OCI-LY7 (cell line): ENCODE results near the gene PPAT. TPM values are rescaled to one million over a fixed set of nuclear protein-coding genes. Genes with fewer than 3 reads are reported as not detected.

Experiments
- BruUV-seq: library from RNA; stranded (reverse); fragments of 400-500 nt; replicated peaks from 2 replicates; lab custom pipeline; 2021; lab: Mats Ljungman, UMichigan
- CTCF ChIA-PET: fragments of 300-600 bp; sonication (Branson Sonifier 250); formaldehyde crosslinking; loops from one replicate; lab custom pipeline; 2022; ENCODE audit warnings: antibody characterized with exemption; ENCODE audit not compliant: unreplicated experiment; lab: Charles Lee
- POLR2A ChIA-PET: fragments of 300-600 bp; sonication (Branson Sonifier 250); formaldehyde crosslinking; loops from one replicate; lab custom pipeline; 2022; ENCODE audit warnings: antibody characterized with exemption; lab: Charles Lee
- DNase-seq: peaks from one replicate; pipeline ENCODE4 v3.0.0-alpha.2; 2015; ENCODE audit warnings: low spot score
- H2AFZ ChIP-seq: fragments of 200-600 bp; sonication (generic), shearing (Covaris generic); 2 replicates; pipeline ENCODE4 v1.6.1; 2014; ENCODE audit warnings: mild to moderate bottlenecking, antibody characterized with exemption, low read length, moderate library complexity
- H3K27ac ChIP-seq: fragments of 200-600 bp; sonication (generic); 2 replicates; pipeline ENCODE4 v1.5.1; 2014; ENCODE audit warnings: mixed run types, low read depth, mild to moderate bottlenecking, moderate library complexity, low read length, inconsistent platforms; ENCODE audit not compliant: poor library complexity, severe bottlenecking
- H3K36me3 ChIP-seq: fragments of 200-600 bp; sonication (generic); 2 replicates; pipeline ENCODE4 v1.6.1; 2014; ENCODE audit warnings: mild to moderate bottlenecking, antibody characterized with exemption, low read length, moderate library complexity, mixed read lengths; ENCODE audit not compliant: insufficient read depth
- H3K4me1 ChIP-seq: fragments of 200-600 bp; sonication (generic); 2 replicates; pipeline ENCODE4 v1.5.1; 2014; ENCODE audit warnings: mild to moderate bottlenecking, low read length; ENCODE audit not compliant: insufficient read depth, poor library complexity, severe bottlenecking
- H3K4me2 ChIP-seq: fragments of 200-600 bp; sonication (generic); 2 replicates; pipeline ENCODE4 v1.6.1; 2014; ENCODE audit warnings: mild to moderate bottlenecking, low read length
- H3K4me3 ChIP-seq: fragments of 200-600 bp; sonication (generic); 2 replicates; pipeline ENCODE4 v1.5.1; 2014; ENCODE audit warnings: mild to moderate bottlenecking, low read depth, low read length; ENCODE audit not compliant: poor library complexity, severe bottlenecking
- H3K79me2 ChIP-seq: fragments of 200-600 bp; sonication (generic); 2 replicates; pipeline ENCODE4 v1.6.1; 2016; ENCODE audit warnings: low read depth, mild to moderate bottlenecking, low read length, moderate library complexity, mixed read lengths; ENCODE audit not compliant: insufficient read depth
- H3K9me2 ChIP-seq: fragments of 200-600 bp; sonication (generic); 2 replicates; pipeline ENCODE4 v1.6.1; 2016; ENCODE audit warnings: mild to moderate bottlenecking, low read length, mixed read lengths; ENCODE audit not compliant: insufficient read depth
- H3K9me3 ChIP-seq: fragments of 200-600 bp; sonication (generic); 2 replicates; pipeline ENCODE4 v1.6.1; 2014; ENCODE audit warnings: mild to moderate bottlenecking, mixed run types, low read length, mixed read lengths
- H4K20me1 ChIP-seq: fragments of 200-600 bp; sonication (generic); 2 replicates; pipeline ENCODE4 v1.6.1; 2014; ENCODE audit warnings: mild to moderate bottlenecking, antibody characterized with exemption, low read length, moderate library complexity, mixed read lengths; ENCODE audit not compliant: insufficient read depth
- EZH2phosphoT487 ChIP-seq: fragments of 200-600 bp; sonication (generic); IDR thresholded peaks from 2 replicates; pipeline ENCODE4 v1.6.1; 2018; ENCODE audit warnings: low read depth, borderline replicate concordance, mild to moderate bottlenecking, mixed run types, antibody characterized with exemption, low read length, moderate library complexity, mixed read lengths
- intact Hi-C: fragments of 100-400 bp; cut with micrococcal nuclease; formaldehyde crosslinking; loops from one replicate; pipeline ENCODE4 v1.10.0; 2022; ENCODE audit not compliant: unreplicated experiment
- total RNA-seq, 2 experiments: library from RNA; depleted of rRNA in 1 of 2; stranded (reverse); fragments of >200 nt in 1 of 2; shearing (Covaris generic) in 1 of 2; gene quantifications; 2 replicates each; pipeline ENCODE4 v1.2.3, GENCODE V29; 2014 to 2022
- TF ChIP-seq, protein P1 (sequence below): fragments of 200-600 bp; sonication (generic); conservative IDR thresholded peaks from 2 replicates; pipeline ENCODE4 v1.5.1; 2014; ENCODE audit warnings: mild to moderate bottlenecking, antibody characterized with exemption, low read length, moderate library complexity, mixed read lengths

The PPAT gene
- total RNA-seq, 2 experiments from 2014 or later = 35.8 to 54.3 TPM

GRCh38 chr4:56426273-56426672 is 9.1 kb downstream of the PPAT start:
- peaks cover 80% of the 10 kb centered on the region for H4K20me1 ChIP-seq
- H3K27ac ChIP-seq = no peak overlapping the region
- H3K36me3 ChIP-seq = peaks cover 65% of the 10 kb centered on the region
- H3K9me2 ChIP-seq = no peaks in the 10 kb centered on the region
- H3K4me1 ChIP-seq = peaks cover 37% of the 10 kb centered on the region
- ChIA-PET POLR2A (interaction anchor here (0.7 to 5.6 kb wide), 5 partner anchors 8 to 39 kb away, joined by 3 to 52 read pairs (median 6); partner anchors contain the start of genes AASDH, PAICS and PPAT), CTCF (interaction anchor here (1.4 kb wide), 1 partner anchor 9 kb away, joined by 5 read pairs; the partner anchor contains the start of gene PPAT)
- H3K4me3 ChIP-seq = no peak overlapping the region
- TF ChIP-seq EZH2phosphoT487 = no peak
- TF ChIP-seq, protein P1, sequence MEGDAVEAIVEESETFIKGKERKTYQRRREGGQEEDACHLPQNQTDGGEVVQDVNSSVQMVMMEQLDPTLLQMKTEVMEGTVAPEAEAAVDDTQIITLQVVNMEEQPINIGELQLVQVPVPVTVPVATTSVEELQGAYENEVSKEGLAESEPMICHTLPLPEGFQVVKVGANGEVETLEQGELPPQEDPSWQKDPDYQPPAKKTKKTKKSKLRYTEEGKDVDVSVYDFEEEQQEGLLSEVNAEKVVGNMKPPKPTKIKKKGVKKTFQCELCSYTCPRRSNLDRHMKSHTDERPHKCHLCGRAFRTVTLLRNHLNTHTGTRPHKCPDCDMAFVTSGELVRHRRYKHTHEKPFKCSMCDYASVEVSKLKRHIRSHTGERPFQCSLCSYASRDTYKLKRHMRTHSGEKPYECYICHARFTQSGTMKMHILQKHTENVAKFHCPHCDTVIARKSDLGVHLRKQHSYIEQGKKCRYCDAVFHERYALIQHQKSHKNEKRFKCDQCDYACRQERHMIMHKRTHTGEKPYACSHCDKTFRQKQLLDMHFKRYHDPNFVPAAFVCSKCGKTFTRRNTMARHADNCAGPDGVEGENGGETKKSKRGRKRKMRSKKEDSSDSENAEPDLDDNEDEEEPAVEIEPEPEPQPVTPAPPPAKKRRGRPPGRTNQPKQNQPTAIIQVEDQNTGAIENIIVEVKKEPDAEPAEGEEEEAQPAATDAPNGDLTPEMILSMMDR = no peak
- DNase-seq = no peak
- H3K79me2 ChIP-seq = peaks cover 100% of the 10 kb centered on the region
- H3K4me2 ChIP-seq = no peak overlapping the region
- no peak overlapping the region for H2AFZ ChIP-seq
- H3K9me3 ChIP-seq = peaks cover 6% of the 10 kb centered on the region; the same call in 1 of the 2 replicates
- BruUV-seq = no TSS peak
- intact Hi-C loops = loop anchor here (10.0 kb wide), 1 partner anchor 409 kb away; no protein-coding TSS in a partner anchor

DNA sequence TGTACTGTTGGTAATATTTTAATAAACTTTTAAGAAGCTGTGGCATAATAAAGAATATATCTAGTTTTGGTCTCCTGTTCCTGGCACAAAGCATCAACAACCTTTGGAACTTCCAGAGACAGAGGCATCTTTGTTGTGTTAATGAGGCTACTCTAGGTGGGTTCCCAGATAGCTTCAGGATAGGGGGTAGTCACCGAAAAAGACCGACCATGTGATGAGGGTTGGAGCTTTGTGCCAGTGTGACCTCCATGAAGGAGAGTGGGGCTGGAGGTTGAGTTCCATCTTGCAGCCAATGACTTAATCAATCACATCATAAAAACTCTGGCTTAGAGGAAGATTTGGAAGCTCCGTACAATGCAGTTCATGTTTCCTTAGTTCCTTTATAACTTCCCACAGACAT is 9.9 kb downstream of the PPAT start:
- Histone ChIP-seq H2AFZ (no peak overlapping the region), H3K9me3 (peaks cover 6% of the 10 kb centered on the region; the same call in 1 of the 2 replicates), H4K20me1 (peaks cover 78% of the 10 kb centered on the region), H3K27ac (peak overlapping the region; percentile 33), H3K4me1 (peaks cover 37% of the 10 kb centered on the region), H3K79me2 (peaks cover 100% of the 10 kb centered on the region), H3K36me3 (peaks cover 63% of the 10 kb centered on the region), H3K9me2 (no peaks in the 10 kb centered on the region), H3K4me2 (peak overlapping the region; percentile 14; the same call in 1 of the 2 replicates), H3K4me3 (no peak overlapping the region)
- DNase-seq = no peak
- TF ChIP-seq, protein P1 = no peak
- no peak for TF ChIP-seq EZH2phosphoT487
- intact Hi-C loops = loop anchor here (10.0 kb wide), 1 partner anchor 409 kb away; no protein-coding TSS in a partner anchor
- CTCF ChIA-PET = interaction anchor here (1.4 kb wide), 1 partner anchor 10 kb away, joined by 5 read pairs; the partner anchor contains the start of gene PPAT
- POLR2A ChIA-PET = interaction anchor here (0.7 to 5.6 kb wide), 6 partner anchors 9 to 411 kb away, joined by 3 to 52 read pairs (median 5); partner anchors contain the start of genes AASDH, PAICS and PPAT
- BruUV-seq = no TSS peak
